ENCODE measurements around the gene EFEMP1.

GRCh38 chr2:55907686-55908085 is 15.9 kb downstream of the EFEMP1 start:
- TF ChIP-seq CTCF (conservative IDR thresholded peaks at IDR 0.05; ENCODE audit: low read depth, low read length) (no peak), EZH2 (IDR thresholded peaks at IDR 0.05; ENCODE audit: borderline replicate concordance, low read depth, low read length, poor library complexity, severe bottlenecking) (no peak)

Measured in A673 (cell line).